Measurements from ENCODE around the gene PPIA.

DNA sequence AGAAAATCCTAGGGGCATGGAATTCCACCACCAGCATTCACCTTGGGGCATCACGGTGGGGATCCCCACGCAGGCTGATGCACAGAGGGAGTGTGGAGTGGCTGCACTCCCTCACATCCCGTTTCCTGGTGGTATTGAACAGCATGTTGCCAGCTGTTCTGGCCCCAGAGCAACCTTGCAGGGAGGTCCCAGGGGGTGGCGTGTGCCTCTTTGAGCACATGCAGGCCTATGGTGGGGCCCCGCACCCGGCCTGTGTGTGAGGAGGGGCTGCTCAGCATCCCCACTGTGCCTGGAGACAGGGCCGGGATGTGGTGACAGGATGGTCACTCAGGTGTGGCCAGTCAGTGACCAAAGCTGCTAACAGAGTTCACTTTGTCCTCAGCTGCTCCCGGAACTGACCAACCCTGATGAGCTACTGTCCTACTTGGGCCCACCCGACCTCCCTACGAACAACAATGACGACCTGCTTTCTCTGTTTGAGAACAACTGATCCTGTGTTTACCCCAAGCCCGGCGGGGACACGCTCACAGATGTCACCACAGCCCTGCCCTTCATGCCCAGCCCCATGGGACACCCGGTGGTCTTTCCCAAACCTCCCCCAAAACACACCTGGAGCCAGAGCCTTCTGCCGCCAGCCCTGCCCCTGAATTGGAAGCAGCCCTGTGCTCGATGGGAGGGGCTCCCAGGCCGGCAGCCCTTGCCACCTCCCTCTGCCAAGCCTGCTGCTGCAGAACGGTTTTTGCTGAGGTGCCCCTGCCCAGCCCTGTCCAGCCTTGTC, 29.2 kb upstream of the PPIA start:
- TF ChIP-seq, protein P1, sequence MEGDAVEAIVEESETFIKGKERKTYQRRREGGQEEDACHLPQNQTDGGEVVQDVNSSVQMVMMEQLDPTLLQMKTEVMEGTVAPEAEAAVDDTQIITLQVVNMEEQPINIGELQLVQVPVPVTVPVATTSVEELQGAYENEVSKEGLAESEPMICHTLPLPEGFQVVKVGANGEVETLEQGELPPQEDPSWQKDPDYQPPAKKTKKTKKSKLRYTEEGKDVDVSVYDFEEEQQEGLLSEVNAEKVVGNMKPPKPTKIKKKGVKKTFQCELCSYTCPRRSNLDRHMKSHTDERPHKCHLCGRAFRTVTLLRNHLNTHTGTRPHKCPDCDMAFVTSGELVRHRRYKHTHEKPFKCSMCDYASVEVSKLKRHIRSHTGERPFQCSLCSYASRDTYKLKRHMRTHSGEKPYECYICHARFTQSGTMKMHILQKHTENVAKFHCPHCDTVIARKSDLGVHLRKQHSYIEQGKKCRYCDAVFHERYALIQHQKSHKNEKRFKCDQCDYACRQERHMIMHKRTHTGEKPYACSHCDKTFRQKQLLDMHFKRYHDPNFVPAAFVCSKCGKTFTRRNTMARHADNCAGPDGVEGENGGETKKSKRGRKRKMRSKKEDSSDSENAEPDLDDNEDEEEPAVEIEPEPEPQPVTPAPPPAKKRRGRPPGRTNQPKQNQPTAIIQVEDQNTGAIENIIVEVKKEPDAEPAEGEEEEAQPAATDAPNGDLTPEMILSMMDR (IDR thresholded peaks at IDR 0.05) = no peak
- no peak for TF ChIP-seq POLR2A (IDR thresholded peaks at IDR 0.05)

All from prostate gland (tissue), 2 donors.